GM18870 (cell line): ENCODE results near the gene BICDL1.
A peak's percentile ranks its signal among the peaks of the same experiment; 100 is the strongest.

Experiments
- ATAC-seq: cut with Tn5 transposase; IDR thresholded peaks from one replicate; pipeline ENCODE4 v1.9.1; 2021; ENCODE audit warnings: moderate library complexity; ENCODE audit not compliant: unreplicated experiment

Gene BICDL1

GRCh38 chr12:120096671-120097202 lies 107.7 kb downstream of the BICDL1 start:
- no peak for ATAC-seq

DNA sequence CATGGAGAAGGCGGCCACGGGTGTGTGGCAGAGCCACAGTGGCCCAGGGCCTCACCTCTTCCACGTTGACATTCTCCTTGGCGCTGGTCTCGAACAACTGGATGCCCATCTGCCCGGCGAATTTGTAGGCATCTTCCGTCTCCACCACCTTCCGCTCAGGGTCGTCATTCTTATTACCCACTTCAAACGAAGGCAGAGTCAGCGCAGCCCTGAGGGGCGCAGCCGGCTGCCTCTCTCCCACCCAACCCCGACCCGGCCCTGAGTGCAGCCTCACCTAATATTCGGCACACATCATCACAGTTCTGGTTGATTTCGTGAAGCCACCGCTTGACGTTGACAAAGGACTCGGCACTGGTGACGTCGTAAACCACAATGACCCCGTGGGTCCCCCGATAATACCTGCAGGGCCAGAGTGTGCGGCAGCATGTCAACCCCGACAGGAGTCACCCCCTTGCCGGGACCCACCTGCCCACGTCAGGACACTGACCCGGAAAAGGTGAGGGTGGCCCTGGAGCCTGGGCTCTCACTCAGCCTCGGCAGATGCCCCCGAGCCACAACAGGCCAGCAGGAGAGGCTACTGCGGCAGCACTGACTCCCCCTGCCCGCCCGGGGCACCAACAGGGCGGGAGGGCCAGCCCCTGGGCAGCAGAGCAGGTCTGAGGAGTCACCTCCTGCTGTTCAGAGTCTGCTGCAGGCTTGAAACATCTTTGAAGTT lies 109.9 kb downstream of the BICDL1 start:
- ATAC-seq = no peak

DNA sequence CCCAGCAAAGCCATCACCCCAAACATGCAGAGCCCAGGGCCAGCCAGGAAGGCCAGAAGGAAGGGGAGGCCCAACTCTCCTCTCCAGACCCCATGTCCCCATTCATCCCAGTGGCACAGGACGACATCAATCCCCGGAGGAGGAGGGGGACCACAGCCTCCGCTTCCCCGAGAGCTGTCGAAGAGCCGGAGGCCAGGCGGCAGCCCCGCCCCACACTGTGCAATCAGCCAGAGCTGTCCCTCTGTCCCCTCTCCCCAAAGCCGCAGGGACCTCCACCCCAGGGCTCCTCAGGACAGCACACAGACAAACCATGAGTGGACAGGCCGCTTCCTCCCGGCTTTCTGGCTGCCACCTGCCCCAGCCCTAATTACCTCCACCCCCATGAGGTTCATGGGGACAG lies 110.7 kb downstream of the BICDL1 start:
- ATAC-seq = no peak

- ATAC-seq = no peak
Observed at GRCh38 chr12:120100630-120101029, 111.6 kb downstream of the BICDL1 start.

GRCh38 chr12:120101182-120101581 lies 112.1 kb downstream of the BICDL1 start:
- ATAC-seq = no peak

- ATAC-seq = no peak
Observed at GRCh38 chr12:120101617-120102016, 112.6 kb downstream of the BICDL1 start.

DNA sequence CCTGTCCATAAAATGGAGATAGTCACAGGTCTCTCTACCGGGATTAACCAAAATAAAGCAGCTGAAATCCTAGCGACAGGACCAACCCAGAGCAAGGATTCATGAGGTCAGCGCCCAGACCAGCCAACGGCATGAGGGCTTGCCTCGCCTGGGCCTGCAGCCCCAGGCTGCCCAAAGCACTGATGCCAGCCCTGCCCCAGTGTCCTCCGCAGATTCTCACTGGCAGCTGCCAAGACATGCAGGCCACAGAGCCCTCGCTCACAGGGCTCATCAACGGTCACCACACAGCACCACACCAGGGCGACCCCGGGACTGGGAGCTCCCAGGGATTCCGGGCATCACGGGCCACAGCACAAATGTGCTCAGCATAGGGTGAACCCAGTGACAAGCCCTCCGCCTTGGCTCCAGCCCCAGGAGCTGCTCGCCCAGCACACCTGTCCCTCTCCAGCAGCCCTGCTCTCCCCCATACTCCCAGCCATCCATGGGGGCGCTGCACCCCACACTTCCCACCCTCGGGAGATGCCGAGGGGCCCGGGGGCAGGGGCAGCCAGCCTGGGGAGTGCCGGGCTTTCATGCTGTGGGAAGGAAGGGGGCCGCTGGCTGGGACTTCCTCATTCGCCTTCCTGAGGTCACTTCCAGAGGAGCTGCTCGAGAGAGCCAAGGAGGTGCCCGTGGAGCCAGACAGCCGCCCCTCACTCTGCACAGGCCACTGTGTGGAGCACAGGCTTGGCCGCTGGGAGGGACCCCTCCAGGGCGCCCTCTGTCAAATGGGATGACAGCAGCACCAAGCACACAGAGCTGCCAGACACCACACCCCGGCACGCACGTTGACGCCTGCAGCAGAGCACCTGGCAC lies 113.4 kb downstream of the BICDL1 start:
- no peak for ATAC-seq

- ATAC-seq = no peak
Observed at GRCh38 chr12:120103044-120103338, 114.0 kb downstream of the BICDL1 start.

DNA sequence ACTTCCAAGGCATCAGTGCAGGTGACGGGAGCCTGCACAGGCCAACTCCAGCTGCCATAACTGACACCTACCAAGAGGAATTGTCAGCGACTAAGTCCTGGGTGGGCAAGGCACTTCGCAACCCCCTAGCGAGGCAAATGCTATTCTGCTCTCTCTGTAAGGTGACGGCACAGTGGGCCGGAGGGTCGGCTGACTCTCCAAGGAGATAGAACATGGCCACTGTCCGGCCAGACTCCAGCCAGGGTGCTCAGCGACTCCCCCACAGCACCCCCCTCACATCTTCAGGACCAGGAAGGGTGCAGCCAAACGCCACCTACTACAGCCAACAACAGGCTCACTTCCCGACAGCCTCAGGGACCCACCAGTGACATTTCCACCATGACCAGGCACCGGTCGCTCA lies 114.3 kb downstream of the BICDL1 start:
- no peak for ATAC-seq

GRCh38 chr12:120106151-120106550 lies 117.1 kb downstream of the BICDL1 start:
- no peak for ATAC-seq

DNA sequence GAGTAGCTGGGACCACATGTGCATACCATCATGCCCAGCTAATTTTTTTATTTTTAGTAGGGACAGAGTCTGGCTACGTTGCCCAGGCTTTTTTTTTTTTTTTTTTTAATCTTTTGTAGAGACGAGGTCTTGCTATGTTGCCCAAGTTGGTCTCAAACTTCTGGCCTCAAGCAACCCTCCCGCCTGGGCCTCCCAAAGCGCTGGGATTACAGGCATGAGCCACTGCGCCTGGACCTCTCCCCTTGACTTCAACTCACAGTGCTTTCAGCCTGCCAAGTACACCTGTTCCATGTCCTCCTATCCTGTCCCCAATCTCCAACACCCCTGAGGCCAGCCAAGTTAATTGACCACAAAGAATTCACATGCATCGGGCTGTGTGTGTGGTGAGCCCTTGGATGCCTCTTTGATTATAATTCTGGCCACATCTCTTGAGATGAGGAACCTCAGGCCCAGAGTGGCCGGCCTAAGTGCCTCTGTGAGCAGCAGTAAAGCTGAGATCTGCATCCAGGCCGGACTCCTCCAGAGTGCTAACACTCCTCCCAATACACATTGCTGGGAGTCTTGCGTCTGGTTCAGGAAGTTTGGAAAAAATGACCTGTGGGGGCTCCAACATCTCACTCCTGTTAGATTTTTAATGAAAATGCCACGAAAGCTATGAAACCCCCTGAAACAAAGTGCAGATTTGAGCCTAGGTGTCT lies 120.7 kb downstream of the BICDL1 start:
- no peak for ATAC-seq

GRCh38 chr12:120110550-120111501 lies 121.8 kb downstream of the BICDL1 start:
- peak; percentile 50 for ATAC-seq

GRCh38 chr12:120115066-120115465 lies 126.0 kb downstream of the BICDL1 start:
- ATAC-seq = no peak

DNA sequence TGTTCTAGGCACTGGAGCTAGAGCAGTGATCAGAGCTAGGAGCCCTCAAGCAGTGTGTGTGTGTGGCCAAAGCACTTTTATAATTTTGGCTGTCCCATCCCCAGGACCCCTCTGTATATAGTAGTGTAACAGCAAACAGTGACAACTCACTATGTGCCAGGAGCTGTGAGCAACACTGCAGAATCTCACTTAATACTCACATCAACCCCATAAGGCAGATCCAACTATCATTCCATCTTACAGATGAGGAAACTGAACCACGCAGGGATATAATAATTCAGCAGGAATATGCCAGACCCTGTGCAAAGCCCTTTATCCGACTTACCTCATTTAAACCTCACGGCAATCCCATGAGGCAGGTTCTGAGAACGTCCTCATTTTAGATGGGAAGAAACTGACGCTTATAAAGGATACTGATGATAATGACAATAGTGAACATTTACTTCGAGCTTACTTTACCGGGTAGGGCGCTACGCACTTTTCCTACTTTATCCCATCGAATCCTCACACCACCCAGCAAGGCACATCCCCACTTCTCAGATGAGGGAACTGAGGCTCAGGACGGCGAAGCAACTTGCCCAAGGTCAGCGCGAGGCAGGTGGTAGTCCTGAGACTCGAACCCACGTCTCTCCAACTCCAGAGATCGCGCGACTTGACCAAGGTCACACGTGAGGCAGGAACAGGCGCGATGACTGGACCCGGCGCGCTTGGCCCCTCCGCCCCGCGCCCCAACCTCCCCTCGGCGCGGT lies 126.8 kb downstream of the BICDL1 start:
- ATAC-seq = no peak

DNA sequence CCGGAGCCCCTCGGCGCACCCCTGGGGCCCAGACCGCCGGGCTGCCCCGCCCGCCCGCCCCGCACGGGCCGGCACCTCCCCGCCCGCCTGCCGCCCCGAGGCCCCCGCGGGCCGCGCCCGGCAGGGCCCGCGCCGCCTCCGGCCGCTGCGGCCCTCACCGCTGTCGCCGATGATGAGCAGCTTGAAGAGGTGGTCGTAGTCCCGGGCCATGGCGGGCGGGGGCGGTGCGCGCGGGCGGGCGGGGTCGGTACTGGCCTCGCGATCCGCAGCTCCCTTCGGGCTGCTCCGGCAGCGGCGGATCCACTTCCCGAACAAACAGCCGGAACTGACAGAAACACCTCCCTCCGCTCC lies 127.4 kb downstream of the BICDL1 start, which contains the start of gene RAB35:
Gene RAB35, minus strand, starts transcription at position 313 of the 351 bp plus-strand sequence. Its CDS starts 103 bp downstream, at position 210.
- no peak for ATAC-seq

DNA sequence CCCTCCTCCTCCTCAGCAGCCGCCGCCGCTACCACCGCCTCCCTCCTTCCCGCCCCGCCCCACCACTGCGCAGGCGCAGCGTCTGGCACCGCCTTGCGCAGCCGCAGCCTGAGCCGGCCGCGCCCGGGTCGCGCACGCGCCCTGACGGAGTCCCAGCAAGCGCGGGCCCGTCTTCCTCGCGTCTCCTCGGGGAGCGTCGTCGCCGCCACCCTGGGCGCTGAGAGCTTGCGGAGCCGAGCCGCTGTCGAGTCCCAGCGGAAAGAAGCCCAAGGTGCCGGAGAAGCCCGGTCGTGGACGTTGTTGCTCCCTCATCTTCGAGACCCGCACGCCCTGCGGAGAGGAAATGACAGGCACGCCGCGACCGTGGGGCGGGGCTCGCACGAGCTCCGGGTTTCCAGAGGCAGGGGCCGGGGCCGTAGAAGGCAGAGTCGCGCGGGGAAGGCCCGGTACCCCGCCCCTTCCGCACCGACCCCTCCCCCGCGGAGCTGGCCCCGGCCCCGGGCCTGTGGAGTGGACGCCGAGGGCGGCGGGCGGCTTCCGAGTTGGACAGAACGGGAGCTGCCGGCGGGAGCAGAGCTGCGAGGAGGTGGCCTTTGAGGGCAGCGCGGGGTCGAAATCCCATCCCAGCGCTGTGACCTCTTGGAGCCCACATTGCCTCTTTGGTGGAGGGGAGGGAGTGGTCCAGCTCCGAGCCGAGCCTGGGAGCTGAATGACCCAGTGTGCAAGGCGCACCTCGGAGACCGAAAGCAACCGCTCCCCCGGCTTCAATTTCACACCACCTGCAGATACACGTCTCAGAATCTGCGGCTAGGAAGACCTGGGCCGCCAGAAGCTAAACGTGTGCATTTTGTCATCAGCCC lies 128.0 kb downstream of the BICDL1 start:
- peak; percentile 22 for ATAC-seq

GRCh38 chr12:120117961-120118320 lies 128.9 kb downstream of the BICDL1 start:
- no peak for ATAC-seq

DNA sequence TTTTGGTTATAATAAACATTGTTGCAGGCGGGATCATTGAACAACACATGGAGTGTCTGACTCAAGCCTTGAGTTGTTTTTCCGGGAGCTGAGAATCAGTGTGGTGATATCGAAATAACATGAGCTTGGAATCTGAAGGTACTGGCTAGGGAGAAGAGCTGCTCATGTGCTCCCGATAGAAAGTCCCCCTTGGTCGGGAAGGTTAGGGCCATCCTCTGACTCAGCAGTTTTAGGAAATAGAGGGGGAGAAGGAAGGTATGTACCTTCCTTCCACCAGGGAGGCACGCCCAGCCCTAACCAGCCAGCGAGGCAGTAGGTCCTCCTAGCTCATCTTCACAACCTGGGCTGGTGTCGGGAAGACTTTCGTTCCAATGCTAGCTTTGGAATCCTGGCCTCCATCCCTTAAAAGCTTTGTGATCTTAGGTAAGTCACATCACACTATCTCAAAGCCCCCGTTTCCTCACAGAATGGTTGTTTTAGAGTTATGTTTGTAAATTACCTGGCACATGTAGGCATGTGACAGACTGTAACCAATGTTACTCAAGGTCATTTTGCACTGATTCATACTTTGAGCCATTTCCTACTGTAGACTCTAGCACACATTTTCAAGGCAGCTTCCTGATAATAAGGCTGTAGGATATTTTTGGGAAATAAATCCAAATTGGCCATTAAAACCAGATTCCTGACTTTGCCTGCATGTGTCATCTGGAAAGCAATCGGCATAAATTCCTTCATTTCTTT lies 129.5 kb downstream of the BICDL1 start:
- ATAC-seq = no peak
